Retina (tissue), 1 donor: ENCODE data around the gene TSPAN7.

ENCODE experiments used
- DNase-seq: peaks from one replicate; pipeline ENCODE4 v3.0.0-alpha.2; 2016

The TSPAN7 gene

DNA sequence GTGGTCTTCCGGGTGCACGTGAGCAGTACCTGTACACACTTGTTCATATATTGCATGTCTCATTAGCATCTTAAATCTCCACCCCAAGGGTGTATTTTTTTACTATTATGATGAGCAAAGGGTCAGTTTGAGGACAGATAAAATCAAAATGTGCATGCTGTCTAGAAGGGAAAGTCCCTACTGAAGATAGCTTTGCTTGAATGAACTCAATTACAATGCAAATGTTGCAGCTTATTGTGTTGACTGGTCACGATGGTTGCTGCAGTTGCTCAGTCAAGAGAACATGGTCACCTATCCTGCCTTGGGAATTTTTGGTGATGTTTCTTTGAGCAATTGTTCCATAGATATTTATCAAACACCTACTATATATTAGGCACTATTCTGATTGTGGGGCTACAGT is 136.1 kb downstream of the TSPAN7 start:
- no peak for DNase-seq

DNA sequence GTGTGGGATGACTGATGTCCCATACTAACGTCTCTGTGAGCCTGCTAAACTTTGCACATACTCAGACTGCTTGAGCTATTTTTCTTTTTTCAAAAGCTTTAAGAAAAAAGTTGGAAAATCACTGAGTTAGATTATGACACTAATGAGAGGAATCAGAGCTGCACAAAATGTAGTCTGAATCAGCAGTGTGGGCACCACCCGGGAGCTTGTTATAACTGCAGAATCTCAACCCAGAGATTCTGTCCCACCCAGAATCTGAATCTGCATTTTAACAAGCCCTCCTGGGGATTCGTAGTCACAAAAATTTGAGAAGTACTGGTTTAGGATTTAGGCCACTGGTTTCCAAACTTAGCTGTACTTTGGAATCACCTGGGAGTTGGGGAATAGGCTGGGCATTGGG is 137.8 kb downstream of the TSPAN7 start:
- no peak for DNase-seq

DNA sequence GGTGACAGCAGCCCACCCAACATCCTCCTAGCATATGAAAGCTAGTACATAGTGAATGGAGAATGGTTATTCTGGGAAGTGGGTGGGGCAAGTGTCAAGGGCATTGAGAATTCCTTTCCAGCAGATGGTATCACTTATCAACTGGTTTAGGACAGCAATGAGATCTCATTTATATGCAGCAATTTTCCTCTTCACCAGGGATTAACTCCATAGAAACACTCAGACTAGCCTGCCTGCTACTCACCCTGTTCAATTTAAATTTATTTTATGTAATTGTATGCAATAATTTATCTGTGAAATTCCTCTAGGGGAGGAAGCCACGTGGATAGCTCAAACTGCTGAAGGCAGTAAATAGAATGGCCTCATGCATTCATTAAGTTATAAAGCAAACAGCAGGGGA is 138.4 kb downstream of the TSPAN7 start:
- DNase-seq: no peak

DNA sequence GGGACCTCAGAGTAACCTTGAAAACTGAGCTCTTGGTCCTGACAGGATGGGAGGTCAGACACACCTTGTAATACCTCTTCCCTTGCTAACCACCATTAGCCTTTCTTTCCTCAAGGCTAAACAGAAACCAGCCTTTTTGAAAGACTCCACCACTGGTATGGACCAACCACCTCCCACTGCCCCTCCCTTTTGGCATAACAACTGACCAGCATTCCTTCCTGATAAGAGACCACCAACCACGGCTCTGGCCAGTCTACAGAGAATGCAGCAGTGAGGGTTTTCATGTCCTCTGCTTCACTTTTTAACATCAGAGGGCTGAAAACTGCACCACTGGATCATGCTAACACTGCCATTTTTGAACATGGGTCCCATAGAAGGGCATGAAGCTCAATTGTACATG is 139.7 kb downstream of the TSPAN7 start:
- no peak for DNase-seq

DNA sequence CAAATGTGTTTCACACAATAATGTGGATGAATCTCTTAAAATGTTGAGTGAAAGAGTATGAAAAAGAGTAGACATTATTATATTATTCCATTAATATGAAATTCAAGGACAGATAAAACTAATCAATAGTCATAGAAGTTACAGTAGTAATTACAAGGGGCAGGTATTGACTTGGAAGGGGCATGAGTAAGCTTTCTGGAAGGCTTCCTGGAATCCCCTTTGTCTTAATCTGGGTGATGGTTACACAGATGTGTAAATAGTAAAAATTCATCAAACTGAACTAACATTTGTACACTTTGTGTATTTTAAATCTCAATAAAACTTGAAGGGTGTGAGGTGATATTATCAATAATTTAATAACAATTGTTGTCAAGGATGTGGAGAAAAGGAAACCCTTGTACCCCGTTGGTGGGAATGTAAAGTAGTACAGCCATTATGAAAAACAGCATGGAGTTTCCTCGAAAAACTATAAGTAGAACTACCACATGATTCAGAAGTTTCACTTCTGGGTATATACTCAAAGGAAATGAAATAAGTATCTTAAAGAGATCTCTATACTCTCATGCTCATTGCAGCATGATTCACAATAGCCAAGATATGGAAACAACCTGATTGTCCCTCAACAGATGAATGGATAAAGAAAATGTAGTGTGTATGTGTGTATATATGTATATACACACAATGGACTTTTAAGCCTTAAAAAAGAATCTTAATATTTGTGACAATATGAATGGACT is 143.0 kb downstream of the TSPAN7 start:
- DNase-seq: no peak

DNA sequence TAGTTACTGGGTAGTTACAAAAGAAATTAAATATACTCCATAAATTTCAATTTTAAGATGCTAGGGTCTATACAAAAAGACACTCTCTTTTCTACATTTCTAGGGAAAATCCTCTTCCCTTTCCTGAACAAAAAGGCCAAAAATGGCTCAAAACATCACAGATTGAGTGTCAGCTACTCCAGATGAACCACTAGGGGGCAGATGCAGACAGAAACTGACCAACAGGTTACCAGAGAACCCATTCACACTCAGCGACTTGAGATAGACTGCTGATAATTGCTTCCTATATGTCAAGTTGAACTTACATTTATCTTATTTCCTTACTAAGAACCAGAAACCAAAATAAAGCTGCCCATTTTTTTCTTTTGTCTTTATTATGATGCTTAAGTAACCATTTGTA is 156.5 kb downstream of the TSPAN7 start:
- no peak for DNase-seq

DNA sequence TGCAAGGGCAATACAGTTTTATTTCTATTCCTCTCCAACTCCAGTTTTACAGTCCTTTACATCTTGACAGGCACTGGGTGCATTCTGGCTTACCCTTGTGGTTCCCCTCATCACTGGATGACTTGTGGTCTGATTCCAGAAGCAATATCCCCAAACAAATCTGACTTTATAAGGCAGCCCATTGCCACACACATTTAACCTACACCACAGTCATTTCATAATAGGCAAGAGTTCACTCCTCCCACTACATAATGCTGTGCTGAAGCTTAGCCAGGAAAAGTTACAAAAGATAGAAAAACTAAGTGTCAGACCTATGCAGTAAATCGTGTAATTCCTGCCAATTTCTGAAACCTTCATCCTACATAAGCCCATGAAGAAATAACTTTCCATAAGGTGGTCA is 157.0 kb downstream of the TSPAN7 start:
- no peak for DNase-seq

DNA sequence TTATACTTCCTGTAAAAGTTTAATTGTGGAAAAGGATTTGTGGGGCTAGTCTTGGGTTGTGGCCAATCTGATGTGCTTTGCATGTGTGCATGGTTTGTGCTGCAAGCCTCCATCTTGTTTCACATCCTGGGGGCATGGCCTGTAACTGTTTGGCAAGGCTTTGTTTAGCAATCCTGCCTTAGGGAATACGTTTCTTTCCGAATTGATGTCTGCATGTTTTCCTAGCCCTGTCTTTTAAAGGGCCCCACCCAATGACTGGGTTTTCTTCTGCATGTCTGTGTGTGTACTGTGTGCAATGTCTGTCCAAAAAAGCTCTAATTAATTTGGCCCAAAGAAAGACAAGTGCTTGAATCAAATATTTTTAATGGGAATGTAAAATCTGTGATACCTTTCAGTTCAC is 165.3 kb downstream of the TSPAN7 start:
- no peak for DNase-seq

DNA sequence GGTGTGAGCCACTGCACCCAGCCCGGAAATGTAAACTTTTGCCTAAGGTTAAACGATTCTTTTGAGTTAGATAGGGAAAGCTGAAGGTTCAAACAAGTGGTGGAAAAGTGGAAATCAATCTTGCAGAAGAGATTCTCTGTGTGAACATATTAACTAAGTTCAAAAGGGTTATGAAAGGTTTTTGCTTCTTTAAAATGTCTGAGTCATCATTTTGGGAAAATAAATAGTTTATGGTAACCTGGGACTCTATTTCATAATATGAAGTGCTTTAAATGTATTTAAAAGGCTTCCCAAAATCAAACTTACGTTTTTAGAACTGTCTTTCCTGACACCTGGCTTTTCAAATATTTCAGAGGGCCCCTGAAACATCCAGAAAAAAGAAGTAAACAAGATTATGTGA is 166.3 kb downstream of the TSPAN7 start:
- no peak for DNase-seq

DNA sequence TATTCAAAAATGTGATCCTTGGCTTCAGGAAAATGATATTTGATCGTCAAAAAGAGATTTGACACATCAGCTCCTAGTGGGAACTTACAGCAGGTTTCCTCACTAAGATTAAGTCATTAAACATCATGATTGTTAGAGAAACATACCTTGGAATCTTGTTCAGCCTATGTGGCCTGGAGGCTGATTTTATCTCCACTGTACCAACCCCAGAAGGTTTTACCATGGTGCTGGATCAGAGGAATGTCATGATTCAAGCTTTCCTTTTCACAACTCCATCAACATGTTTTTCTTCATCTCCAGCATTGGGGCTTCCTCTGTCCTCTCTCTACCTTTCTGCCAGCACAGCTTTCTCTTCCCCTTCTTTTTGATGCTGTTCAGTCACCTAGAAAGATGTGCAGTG is 171.5 kb downstream of the TSPAN7 start:
- DNase-seq: no peak
